Nucleus accumbens (tissue), 56 donors: Measurements from ENCODE around the gene NAT10.
"Not testable (repeated sequence)": the region's sequence is repeated elsewhere in the genome, so short reads cannot be mapped to it uniquely, and the experiment has no call there.

Source experiments
- DNase-seq, 56 donors: peaks; one replicate each; lab custom pipeline; 2025; lab: John Stamatoyannopoulos, UW

NAT10 gene

GRCh38 chr11:34105079-34105956 lies at the start of gene NAT10:
Gene NAT10 (plus strand): TSS chr11:34105629. CDS start chr11:34108226, 2,597 bp downstream.
- peak; percentile 28 to 97 (median 91) for DNase-seq

GRCh38 chr11:34056672-34057071 lies 48.8 kb upstream of the NAT10 start:
- no peak for DNase-seq

- DNase-seq, result no peak
Measured at GRCh38 chr11:34063061-34063795, 42.2 kb upstream of the NAT10 start.

- DNase-seq, result no peak
Measured at GRCh38 chr11:34064291-34064690, 41.1 kb upstream of the NAT10 start.

GRCh38 chr11:34065505-34066203 lies 39.8 kb upstream of the NAT10 start:
- no peak for DNase-seq

GRCh38 chr11:34066766-34067165 lies 38.7 kb upstream of the NAT10 start:
- DNase-seq, result not testable (repeated sequence)

- no peak for DNase-seq
Measured at GRCh38 chr11:34067383-34068065, 37.9 kb upstream of the NAT10 start.

GRCh38 chr11:34068111-34068510 lies 37.3 kb upstream of the NAT10 start:
- DNase-seq, result no peak

GRCh38 chr11:34071306-34071705 lies 34.1 kb upstream of the NAT10 start:
- DNase-seq, result not testable (repeated sequence)

- DNase-seq, result no peak
Measured at GRCh38 chr11:34072041-34072440, 33.4 kb upstream of the NAT10 start.

GRCh38 chr11:34072832-34073231 lies 32.6 kb upstream of the NAT10 start:
- no peak for DNase-seq

GRCh38 chr11:34074391-34074790 lies 31.0 kb upstream of the NAT10 start:
- no peak for DNase-seq

GRCh38 chr11:34075178-34075820 lies 30.1 kb upstream of the NAT10 start:
- no peak for DNase-seq

- no peak for DNase-seq
Measured at GRCh38 chr11:34080609-34081008, 24.8 kb upstream of the NAT10 start.

GRCh38 chr11:34084637-34085036 lies 20.8 kb upstream of the NAT10 start:
- DNase-seq, result no peak

- DNase-seq, result no peak
Measured at GRCh38 chr11:34086554-34087283, 18.7 kb upstream of the NAT10 start.

- DNase-seq, result no peak
Measured at GRCh38 chr11:34091825-34092224, 13.6 kb upstream of the NAT10 start.

- not testable (repeated sequence) for DNase-seq
Measured at GRCh38 chr11:34094900-34095299, 10.5 kb upstream of the NAT10 start.

GRCh38 chr11:34098813-34099212 lies 6.6 kb upstream of the NAT10 start:
- no peak for DNase-seq
